ENCODE data around the gene MEIS3. TPM values are rescaled to one million over a fixed set of nuclear protein-coding genes. Genes with fewer than 3 reads are reported as not detected.
"Not testable (repeated sequence)": the region's sequence is repeated elsewhere in the genome, so short reads cannot be mapped to it uniquely, and the experiment has no call there.

MEIS3 gene
- total RNA-seq, 1 donor from 2014 or later = 3.4 TPM

DNA sequence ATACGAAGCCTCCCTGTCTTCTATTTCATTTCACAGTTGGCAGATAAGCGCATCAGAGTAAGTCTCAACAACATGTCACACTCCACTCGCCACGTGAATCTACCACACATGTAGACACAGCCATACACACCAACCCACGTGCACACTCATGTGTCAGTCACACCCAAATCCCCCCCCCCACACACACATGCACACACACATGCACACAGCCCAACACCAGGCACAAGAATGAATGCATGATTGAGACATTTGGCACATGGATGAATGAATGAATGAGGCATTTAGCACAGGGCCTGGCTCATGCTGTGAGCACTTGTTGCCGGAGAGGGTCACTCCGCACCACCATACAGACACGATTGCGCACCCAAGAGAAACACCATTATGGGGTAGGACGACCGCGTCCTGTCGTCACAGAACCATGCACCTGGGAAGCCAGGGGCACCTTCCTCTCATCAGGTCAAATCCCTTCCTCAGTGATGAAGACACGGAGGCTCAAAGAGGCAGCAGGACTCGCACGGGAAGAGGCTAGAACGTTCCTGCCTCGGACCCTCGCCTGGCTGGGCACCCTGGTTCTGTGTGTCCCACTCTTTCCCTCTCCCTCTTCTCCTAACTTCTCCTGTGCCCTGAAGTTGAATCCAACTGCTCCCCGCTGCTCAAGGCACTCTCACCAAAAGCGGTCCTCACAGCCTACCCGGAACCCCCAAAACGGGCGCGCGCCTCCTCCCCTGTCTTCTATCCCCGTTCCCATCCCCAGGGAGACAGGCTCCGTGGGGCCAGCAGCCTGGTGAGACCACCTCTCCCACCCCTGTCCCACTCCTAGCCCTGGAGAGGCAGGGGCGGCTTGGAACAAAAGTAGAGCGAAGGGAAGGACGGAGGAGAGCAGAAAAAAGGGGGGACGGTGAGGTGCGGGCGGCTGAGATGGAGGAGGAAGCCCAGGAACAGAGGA is 1.3 kb downstream of the MEIS3 start:
- no peak for ATAC-seq
- DNase-seq = no peak
- intact Hi-C loops (cut with micrococcal nuclease) = no loop called here

DNA sequence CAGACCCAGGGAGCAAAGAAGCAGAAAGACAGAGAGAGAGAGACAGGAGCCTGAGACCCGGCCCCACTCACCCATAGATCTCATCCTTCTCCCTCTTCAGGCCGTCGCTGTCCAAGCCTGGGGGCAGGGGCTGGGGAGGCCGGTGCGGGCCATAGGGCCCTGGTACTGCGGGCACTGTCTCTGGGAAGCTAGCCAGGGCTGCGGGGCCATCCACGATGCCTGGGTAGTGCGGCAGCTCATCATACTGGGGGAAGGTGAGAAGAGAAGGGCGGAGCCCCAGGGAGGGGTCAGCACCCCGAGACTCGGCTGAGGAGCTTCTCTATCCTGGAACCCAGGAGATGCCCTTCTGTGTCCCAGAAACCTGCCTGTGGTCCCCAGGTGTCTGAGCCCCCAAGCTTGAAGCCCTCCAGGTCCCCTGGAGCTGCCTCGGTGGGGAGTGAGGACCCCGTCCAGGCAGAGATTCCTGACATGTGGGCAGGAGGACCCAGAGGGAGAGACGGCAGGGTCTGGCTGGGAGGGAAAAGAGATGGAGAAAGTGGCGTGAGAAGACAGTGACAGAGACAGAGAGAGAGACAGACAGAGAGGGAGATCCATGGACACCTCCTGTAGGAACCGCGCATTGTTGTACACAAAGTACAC is 2.1 kb downstream of the MEIS3 start:
- intact Hi-C loops (cut with micrococcal nuclease) = no loop called here
- ATAC-seq = no peak
- no peak for DNase-seq

DNA sequence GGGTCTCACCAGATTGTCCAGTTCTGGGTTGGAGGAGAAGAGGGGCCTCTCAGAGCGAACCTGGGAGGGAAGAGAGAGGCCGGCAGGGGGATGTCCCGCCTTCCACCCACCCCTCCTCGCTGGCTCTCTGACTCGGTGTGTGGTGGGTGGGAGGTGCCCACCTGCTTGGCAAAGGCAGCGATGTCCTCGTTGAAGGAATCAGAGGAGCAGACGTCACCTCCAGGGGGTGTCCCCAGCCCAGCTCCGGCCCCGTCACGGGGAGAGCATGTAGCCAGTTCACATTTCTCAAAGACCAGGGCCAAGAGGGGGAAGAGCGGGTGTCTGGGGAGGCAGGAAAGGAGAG is 2.7 kb downstream of the MEIS3 start:
- intact Hi-C loops (cut with micrococcal nuclease) = no loop called here
- ATAC-seq (no peak), DNase-seq (no peak)

DNA sequence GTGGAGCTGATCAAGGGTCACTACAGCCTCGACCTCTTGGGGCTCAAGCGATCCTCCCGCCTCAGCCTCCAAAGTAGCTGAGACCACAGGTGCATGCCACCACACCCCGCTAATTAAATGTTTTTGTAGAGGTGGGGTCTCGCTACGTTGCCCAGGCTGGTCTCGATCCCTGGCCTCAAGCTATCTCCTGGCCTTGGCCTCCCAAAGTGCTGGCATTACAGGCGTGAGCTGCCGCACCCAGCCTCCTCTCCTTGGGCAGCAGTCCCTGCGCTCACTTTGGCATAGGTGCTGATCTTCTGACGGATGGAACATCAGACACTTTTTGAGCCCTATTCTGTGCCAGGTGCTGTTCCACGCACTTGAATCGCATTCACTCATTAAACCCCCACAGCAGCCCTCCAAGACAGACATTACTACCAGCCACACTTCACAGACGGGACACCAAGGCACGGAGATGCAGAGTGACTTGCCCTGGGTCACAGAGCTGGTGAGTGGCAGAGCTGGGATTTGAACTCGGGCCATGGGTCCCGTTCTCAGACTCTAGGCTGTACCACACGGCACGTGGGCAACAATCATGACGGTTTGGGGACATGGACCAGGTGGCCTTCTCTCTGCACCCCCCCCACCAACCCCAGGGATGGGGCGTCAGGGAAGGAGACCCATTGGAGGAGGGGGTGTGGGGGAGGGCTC is 3.2 kb downstream of the MEIS3 start:
- ATAC-seq (no peak), DNase-seq (no peak)
- intact Hi-C loops (cut with micrococcal nuclease) = no loop called here

DNA sequence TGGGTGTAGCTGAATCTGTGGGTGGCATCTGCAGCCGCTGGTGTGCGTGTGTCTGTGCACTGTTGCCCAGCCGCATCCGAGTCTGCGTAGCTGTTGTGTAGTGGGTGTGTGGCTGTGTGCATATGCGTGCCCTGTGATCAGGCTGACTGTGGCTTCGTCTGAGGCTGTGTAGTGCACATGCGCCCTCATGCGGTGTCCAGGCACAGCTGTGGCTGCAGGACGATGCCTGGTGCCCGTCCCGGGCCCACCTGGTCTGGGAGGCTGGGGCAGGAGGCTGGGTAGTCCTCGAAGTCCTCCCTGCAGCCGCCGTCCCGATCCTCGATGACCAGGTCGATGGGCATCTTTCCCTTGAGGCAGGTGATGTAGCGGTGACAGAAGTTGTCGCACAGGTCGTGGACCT is 4.9 kb downstream of the MEIS3 start:
- no peak for ATAC-seq
- no peak for DNase-seq
- intact Hi-C loops (cut with micrococcal nuclease) = no loop called here

DNA sequence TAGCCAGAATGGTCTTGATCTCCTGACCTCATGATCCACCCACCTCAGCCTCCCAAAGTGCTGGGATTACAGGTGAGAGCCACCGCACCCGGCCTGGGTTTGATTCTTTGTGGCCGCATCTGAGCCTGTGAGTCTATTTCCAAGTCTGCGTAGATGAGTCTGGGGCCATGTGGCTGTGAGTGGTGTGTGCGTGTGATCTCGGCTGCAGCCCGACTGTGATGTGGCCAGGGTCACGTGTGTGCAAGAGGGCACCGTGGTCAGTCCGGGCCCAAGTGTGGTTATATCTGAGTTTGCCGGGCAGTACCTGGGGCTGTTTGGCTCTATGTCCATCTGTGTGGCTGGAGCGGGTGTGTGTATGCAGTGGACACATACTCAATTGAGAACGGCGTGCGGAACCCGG is 5.4 kb downstream of the MEIS3 start:
- DNase-seq (no peak), ATAC-seq (no peak)
- intact Hi-C loops (cut with micrococcal nuclease) = no loop called here

DNA sequence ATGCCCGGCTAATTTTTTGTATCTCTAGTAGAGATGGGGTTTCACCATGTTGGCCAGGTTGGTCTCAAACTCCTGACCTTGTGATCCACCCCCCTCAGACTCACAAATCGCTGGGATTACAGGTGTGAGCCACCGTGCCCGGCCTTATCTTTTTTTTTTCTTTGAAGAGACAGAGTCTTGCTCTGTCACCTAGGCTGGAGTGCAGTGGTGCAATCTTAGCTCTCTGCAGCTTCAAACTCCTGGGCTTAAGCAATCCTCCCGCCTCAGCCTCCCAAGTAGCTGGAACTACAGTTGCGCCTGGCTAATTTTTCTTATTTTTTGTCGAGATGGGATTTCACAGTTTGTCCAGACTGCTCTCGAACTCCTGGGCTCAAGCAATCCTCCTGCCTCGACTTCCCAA is 7.6 kb downstream of the MEIS3 start:
- DNase-seq; intact Hi-C loops (cut with micrococcal nuclease); ATAC-seq: not testable (repeated sequence)

DNA sequence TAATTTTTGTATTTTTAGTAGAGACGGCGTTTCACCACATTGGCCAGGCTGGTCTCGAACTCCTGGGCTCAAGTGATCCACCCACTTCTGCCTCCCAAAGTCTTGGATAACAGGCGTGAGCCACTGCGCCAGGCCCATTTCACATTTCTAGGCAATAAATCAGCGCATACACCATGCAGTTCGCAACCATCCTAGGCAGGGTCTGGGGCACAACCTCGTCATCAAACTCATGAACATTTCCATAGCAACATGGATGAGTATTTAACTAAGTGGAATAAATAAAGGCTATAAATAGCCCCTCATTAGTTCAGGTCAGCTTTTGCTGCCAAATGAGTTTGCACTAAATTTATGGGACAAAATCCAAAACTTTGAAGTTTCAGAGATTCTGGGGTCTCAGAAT is 8.2 kb downstream of the MEIS3 start:
- DNase-seq (no peak), ATAC-seq (no peak)
- intact Hi-C loops (cut with micrococcal nuclease) = no loop called here

DNA sequence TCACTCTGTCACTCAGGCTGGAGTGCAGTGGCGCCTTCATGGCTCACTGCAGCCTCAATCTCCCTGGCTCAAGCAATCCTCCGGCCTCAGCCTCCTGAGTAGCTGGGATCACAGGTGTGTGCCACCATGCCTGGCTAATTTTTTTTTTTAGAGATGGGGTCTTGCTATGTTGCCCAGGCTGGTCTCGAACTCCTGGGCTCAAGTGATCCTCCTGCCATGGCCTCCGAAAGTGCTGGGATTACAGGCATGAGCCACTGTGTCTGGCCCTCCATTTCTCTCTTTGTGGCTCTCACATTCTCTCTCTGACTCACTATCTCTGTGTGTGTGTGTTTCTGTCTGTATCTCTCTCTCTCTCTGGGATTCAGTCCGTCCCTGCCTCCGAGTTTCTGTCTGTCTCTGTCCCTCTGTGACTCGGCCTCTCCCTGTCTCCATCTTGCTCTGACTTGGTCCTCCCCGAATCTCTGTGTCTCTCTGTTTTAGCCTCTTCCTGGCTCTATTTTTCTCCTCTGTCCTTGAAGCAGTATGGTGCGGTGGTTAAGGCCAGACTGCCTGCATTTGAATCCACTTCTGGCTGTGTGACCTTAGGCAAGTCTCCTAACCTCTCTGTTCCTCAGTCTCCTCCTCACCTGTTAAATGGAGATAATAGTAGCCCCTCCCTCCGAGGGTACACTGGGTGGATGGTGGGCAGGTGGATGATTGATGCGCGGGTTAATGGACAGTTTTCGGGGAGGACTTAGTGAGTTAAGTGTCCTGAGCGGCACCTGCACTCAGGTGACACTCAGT is 11.0 kb downstream of the MEIS3 start:
- no peak for ATAC-seq
- intact Hi-C loops (cut with micrococcal nuclease) = no loop called here
- no peak for DNase-seq

DNA sequence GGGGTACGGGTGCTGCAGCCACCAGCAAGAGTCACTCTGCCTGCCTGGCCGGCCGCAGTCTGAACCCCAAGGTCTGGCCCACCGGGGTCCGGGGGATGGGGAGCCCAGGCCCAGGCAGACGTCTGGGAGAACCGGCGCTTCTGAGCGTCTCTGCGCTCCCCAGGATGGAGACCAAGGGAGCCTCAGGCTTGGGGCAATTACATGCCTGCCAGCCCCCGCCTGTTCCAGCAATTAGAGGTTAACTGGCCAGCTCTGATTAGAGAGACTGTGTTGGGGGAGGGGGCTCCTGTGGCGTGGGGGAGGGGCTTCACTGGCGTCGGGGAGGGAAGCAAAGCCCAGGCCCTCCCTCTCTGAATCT is 11.9 kb downstream of the MEIS3 start:
- no peak for DNase-seq
- intact Hi-C loops (cut with micrococcal nuclease) = no loop called here
- ATAC-seq = no peak

DNA sequence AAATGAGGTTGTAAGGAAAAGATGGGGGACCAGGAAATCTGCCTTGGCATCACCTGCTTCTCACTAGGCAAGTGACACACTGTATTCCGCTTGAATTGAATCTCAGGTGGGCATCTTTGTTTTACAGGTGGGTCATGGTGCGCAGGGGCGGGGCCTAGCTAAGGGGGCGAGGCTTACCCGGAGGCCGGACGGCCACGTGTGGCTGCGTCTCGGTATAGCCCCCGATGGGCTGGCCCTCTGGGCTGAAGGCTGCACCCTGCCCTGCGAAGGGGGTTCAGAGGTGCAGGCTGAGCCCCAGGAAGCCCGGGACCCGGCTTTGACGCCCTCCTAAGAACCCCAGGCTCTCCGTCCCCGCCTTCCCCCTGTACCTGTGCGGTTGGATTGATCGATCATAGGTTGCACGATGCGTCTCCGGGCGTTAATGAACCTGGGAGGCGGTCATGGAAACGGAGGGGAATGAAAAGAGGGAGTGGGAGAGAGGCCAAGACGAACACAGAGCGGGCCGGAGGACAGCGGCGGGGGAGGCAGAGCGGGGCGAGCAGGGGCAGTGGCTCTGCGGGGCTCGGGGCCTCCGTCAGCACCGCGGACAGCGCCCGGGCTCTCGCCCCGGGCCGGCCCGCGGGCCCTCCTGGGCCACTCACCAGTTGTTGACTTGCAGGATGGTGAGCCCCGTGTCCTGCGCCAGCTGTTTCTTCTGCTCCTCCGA is 12.5 kb downstream of the MEIS3 start:
- ATAC-seq = peak; percentile 60

DNA sequence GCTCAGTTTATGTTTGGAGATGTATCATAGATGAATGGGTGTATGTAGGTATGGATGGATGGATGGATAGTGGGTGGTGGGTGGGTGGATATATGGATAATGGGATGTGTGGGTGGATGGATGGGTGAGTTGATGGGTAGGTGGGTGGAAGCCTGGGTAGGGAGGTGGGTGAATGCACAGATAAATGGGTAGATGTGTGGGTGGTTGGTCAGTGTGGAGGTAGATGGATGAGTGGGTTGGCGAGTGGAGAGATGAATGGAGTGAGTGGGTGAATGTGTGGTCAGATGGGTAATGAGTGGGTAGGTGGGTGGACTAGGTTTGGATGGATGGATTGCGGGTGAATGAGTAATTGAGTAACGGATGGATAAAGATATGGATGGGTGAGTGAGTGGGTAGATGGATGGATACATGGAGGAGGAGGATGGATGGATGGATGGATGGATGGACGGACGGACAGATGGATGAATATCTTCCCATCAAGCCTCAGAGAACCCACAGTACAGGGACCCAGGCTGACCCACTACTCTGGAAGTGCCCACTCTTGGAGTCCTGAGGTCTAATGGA is 13.4 kb downstream of the MEIS3 start:
- intact Hi-C loops (cut with micrococcal nuclease) = no loop called here
- ATAC-seq = no peak
- no peak for DNase-seq

More for the DNA sequence above, 12.5 kb downstream of the MEIS3 start:
- intact Hi-C loops (cut with micrococcal nuclease) = no loop called here
- DNase-seq = no peak

DNA sequence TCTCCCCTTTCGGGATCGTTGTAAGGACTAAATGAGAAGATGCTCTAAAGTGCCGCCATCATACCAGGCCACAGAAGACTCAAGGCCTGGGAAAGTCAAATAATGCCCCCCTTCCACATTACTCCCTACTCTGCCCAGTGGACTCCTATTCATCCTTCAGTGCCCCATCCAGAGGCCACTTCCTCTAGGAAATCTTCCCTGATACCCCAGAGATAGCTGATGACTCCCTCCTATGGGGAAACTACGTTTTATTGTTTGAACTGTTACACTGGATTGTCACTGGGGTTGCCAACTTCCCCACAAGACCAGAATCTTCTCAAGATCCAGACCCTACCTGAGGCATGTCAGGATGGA is 14.2 kb downstream of the MEIS3 start:
- no peak for DNase-seq
- intact Hi-C loops (cut with micrococcal nuclease) = no loop called here

DNA sequence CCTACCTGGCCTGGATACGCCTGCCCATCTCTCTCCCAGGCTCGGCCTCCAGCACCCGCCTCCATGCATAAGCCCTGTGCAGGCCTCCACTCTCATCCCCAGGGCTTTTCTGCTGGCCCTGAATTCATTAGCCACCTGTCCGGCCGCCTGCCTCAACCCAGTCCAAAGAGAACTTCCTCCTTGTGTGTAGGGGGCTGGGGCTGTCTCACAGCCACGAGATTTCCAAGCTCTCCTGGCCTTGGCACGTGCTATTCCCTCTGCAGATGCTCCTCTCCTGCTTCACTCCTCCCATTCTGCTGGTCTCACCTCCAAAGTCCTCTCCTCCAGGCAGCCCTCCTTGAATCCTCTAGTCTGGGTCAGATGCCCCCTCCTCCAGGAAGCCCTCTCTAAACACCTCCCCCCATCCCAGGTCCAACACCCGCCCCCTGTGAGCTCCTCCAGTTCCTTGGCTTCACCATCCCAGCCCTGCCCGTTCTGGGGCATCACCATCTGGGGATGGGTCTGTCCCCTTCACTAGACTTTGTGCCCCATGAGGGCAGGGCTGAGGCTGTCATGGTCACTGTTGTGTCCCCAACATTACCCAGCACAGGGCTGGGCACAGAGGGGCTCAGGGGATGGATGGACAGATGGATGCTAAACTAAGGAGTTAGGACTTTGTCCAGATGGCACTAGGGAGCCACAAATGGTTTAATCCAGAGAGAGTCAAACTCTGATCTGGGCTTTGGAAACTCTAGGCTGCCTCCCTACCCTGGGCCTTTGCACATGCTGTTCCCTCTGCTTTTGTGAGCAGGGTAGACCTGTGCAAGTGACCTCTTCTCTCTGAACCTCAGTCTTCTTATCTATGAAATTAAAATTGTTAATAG is 14.8 kb downstream of the MEIS3 start:
- ATAC-seq = no peak
- no peak for DNase-seq
- intact Hi-C loops (cut with micrococcal nuclease) = no loop called here

More for the DNA sequence above, 14.2 kb downstream of the MEIS3 start:
- ATAC-seq = no peak

DNA sequence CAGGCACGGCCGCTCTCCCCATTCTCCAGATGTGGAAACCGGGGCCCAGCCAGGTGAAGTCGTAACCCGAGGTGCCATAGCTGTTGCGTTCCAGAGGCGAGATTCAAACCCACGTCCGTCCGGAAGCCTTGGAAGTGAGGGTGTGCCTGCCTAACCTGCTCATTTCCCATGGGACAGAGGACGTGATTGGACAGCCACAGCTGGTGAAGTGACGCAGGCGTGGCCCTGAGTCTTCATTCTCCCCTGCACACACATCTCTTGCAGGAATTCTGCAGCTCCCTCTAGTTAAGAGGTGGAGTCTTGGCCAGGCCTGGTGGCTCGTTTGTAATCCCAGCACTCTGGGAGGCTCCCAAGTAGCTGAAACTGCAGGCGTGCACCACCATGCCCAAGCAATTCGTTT is 16.8 kb downstream of the MEIS3 start:
- DNase-seq (no peak), ATAC-seq (no peak)
- intact Hi-C loops (cut with micrococcal nuclease) = no loop called here

DNA sequence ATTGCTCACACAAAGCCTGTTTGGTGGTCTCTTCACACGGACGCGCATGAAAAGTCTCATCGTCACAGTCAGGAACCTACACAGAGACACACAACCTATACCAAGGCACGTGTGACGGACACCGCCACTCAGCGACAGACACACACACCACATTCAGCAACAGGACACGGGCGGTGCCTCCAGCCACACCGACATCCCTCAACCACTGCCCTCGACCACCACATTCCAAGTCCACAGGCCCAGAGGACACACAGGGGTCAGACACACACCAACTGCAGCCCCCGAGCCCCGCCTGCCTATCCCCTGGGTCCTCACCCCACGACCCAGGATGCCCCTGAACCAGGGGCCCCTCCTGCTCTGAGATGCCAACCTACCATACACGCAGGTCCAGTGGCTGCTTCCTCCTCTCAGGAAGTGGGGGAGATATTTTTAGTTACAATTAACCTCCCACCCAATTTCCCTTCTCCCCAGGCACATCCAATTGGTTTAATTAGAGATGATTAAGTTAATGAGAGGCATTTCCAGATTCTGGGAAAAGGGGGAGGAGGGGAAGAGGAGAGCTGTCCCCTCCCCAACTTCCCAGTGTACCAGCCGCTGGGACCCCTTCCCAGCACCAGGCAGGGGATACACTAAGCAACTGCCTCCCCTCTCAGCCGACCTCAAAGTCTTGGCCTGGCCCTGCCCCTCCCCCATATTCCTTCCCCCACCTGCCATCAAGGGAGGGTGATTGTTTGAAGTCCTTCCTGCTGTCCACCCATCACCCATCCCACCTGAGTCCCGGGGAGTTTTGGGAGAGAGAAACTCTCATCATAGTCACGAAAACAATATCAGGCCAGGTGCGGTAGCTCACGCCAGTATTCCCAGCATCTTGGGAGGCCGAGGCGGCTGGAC is 20.4 kb downstream of the MEIS3 start:
- ATAC-seq (no peak), DNase-seq (no peak)
- intact Hi-C loops (cut with micrococcal nuclease) = no loop called here
